ENCODE measurements around the gene FSIP1. TPM values are rescaled to one million over a fixed set of nuclear protein-coding genes. Genes with fewer than 3 reads are reported as not detected.

The FSIP1 gene
- total RNA-seq, 2 experiments from 2014 or later, result 0.22 to 0.34 TPM

GRCh38 chr15:39743611-39744010 lies 39.0 kb downstream of the FSIP1 start:
- Mint-ChIP-seq H3K27me3 (peaks cover 23% of the 10 kb centered on the region), H3K36me3 (ENCODE audit: low read depth) (no peaks in the 10 kb centered on the region), H3K4me3 (no peak overlapping the region), H3K27ac (no peak overlapping the region), H3K9me3 (no peaks in the 10 kb centered on the region), H3K4me1 (ENCODE audit: low read depth) (no peaks in the 10 kb centered on the region)
- no peak for ATAC-seq (ENCODE audit: poor library complexity)
- no peak overlapping the region for H3K4me3 ChIP-seq (ENCODE audit: low read length)
- intact Hi-C loops (cut with DNase I, micrococcal nuclease), result loop anchor here in 1 of 2 experiments (10.0 kb wide), 1 partner anchor 61 kb away; no protein-coding TSS in a partner anchor
- no peaks in the 10 kb centered on the region for H3K36me3 ChIP-seq (ENCODE audit: insufficient read depth, low read length)
- POLR2A ChIA-PET, result no interaction called here
- peaks cover 0 to 12% of the 10 kb centered on the region in 2 experiments for H3K27me3 ChIP-seq (ENCODE audit: control insufficient read depth in 1 of 2, insufficient read depth in 2 of 2, low read length in 2 of 2)
- TF ChIP-seq CTCF (IDR thresholded peaks at IDR 0.05), result no peak
- DNase-seq, result no peak
- CTCF ChIA-PET, result no interaction called here
- no peaks in the 10 kb centered on the region for H3K4me1 ChIP-seq (ENCODE audit: insufficient read depth, low read length)
- no peaks in the 10 kb centered on the region for H3K9me3 ChIP-seq (ENCODE audit: control insufficient read depth in 1 of 2, insufficient read depth in 1 of 2, low read length in 2 of 2)
- no peak overlapping the region for H3K27ac ChIP-seq (ENCODE audit: low read depth in 1 of 2, low read length in 2 of 2)

GRCh38 chr15:39741258-39741657 lies 41.4 kb downstream of the FSIP1 start:
- ATAC-seq (ENCODE audit: poor library complexity) (no peak), DNase-seq (no peak)
- peaks cover 0 to 12% of the 10 kb centered on the region in 2 experiments for H3K27me3 ChIP-seq (ENCODE audit: control insufficient read depth in 1 of 2, insufficient read depth in 2 of 2, low read length in 2 of 2)
- H3K27ac ChIP-seq (ENCODE audit: low read depth in 1 of 2, low read length in 2 of 2), result no peak overlapping the region
- H3K9me3 Mint-ChIP-seq, result no peaks in the 10 kb centered on the region
- no peak for TF ChIP-seq CTCF (IDR thresholded peaks at IDR 0.05)
- H3K9me3 ChIP-seq (ENCODE audit: control insufficient read depth in 1 of 2, insufficient read depth in 1 of 2, low read length in 2 of 2), result no peaks in the 10 kb centered on the region
- H3K36me3 Mint-ChIP-seq (ENCODE audit: low read depth), result no peaks in the 10 kb centered on the region
- intact Hi-C loops (cut with DNase I, micrococcal nuclease), result loop anchor here in 1 of 2 experiments (10.0 kb wide), 1 partner anchor 64 kb away; no protein-coding TSS in a partner anchor
- no peak overlapping the region for H3K27ac Mint-ChIP-seq
- H3K4me3 Mint-ChIP-seq, result no peak overlapping the region
- no peak overlapping the region for H3K4me3 ChIP-seq (ENCODE audit: low read length)
- ChIA-PET POLR2A (no interaction called here), CTCF (no interaction called here)
- no peaks in the 10 kb centered on the region for H3K4me1 Mint-ChIP-seq (ENCODE audit: low read depth)
- peaks cover 18% of the 10 kb centered on the region for H3K27me3 Mint-ChIP-seq
- H3K4me1 ChIP-seq (ENCODE audit: insufficient read depth, low read length), result no peaks in the 10 kb centered on the region
- H3K36me3 ChIP-seq (ENCODE audit: insufficient read depth, low read length), result no peaks in the 10 kb centered on the region

GRCh38 chr15:39738998-39739397 lies 43.6 kb downstream of the FSIP1 start:
- H3K36me3 ChIP-seq (ENCODE audit: insufficient read depth, low read length), result no peaks in the 10 kb centered on the region
- POLR2A ChIA-PET, result no interaction called here
- ATAC-seq (ENCODE audit: poor library complexity), result no peak
- H3K4me3 ChIP-seq (ENCODE audit: low read length), result no peak overlapping the region
- no peaks in the 10 kb centered on the region for H3K9me3 ChIP-seq (ENCODE audit: control insufficient read depth in 1 of 2, insufficient read depth in 1 of 2, low read length in 2 of 2)
- H3K27ac ChIP-seq (ENCODE audit: low read depth in 1 of 2, low read length in 2 of 2), result no peak overlapping the region
- Mint-ChIP-seq H3K27ac (no peak overlapping the region), H3K36me3 (ENCODE audit: low read depth) (no peaks in the 10 kb centered on the region), H3K4me3 (no peak overlapping the region), H3K27me3 (peaks cover 11% of the 10 kb centered on the region), H3K9me3 (no peaks in the 10 kb centered on the region), H3K4me1 (ENCODE audit: low read depth) (no peaks in the 10 kb centered on the region)
- no peak for TF ChIP-seq CTCF (IDR thresholded peaks at IDR 0.05)
- intact Hi-C loops (cut with DNase I, micrococcal nuclease), result no loop called here
- peaks cover 0 to 3% of the 10 kb centered on the region in 2 experiments for H3K27me3 ChIP-seq (ENCODE audit: control insufficient read depth in 1 of 2, insufficient read depth in 2 of 2, low read length in 2 of 2)
- no peaks in the 10 kb centered on the region for H3K4me1 ChIP-seq (ENCODE audit: insufficient read depth, low read length)
- CTCF ChIA-PET, result no interaction called here
- no peak for DNase-seq

All from CD4-positive, alpha-beta T cell (primary cell).